IPS-NIHi11 (cell line): ENCODE results near the gene USP32.
"Not testable (repeated sequence)": the region's sequence is repeated elsewhere in the genome, so short reads cannot be mapped to it uniquely, and the experiment has no call there.

ENCODE experiments used
- DNase-seq: peaks from one replicate; pipeline ENCODE4 v3.0.0; 2012; ENCODE audit warnings: mixed read lengths, low spot score

USP32 gene

DNA sequence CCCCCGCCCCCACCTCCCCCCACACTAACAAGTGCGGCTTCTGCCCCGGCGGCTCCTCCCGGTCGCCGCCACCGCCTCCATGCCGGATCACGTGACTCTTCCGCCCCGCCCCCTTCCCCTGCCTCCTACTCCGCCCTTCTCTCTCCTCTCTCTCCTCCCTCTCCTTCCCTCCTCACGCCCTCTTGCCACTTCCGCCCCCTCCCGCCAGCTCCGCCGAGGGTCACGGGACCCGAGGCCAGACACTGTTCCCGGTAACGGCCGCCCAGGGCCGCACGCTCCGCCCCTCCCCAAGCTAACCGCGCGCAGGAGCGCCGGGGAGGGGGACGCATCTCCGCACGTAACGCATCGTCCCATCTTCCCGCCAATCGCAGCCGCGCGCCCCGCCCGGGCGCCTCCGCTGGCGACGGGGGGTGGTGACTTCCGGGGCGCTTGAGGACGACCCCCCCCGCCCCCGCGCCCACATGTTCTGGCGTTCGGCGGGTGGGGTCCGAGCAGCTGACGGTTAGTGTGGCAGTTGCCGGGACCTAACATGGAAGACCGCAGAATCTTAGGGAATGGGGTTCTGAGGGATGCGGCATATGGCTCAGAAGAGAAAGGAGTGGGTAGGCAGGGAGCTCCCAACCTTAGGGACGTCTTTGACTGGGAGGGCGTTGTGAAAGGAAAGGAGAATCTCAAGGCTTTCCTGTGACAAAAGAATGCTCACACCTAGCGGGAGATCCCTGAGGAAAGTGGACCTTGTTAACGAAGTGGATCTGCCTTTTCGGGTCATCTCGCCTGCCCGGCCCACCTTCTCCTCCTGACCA, at the start of gene USP32:
Gene USP32, minus strand, starts transcription at position 92 of the 803 bp plus-strand sequence. CDS start 194 bp downstream, outside the sequence.
- peak; percentile 94 for DNase-seq

DNA sequence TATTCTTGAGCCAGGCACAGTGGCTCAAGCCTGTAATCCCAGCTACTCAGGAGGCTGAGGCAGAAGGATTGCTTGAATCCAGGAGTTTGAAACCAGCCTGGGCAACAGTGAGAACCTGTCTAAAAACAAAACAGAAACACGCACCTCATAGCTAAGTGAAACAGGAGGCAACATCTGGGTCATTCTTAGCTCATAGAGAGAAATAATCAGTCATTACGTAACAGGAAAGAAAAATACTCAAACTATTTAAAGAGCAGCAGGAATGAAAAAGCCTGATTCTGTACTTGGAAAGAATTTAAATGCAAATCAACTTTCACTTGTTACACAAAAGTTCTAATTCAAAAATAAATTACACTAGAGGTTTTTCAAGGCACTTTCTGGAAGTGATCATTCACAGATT, 47.6 kb upstream of the USP32 start:
- DNase-seq = no peak

- DNase-seq = no peak
These were observed 44.7 kb upstream of the USP32 start for GRCh38 chr17:60436676-60437075.

DNA sequence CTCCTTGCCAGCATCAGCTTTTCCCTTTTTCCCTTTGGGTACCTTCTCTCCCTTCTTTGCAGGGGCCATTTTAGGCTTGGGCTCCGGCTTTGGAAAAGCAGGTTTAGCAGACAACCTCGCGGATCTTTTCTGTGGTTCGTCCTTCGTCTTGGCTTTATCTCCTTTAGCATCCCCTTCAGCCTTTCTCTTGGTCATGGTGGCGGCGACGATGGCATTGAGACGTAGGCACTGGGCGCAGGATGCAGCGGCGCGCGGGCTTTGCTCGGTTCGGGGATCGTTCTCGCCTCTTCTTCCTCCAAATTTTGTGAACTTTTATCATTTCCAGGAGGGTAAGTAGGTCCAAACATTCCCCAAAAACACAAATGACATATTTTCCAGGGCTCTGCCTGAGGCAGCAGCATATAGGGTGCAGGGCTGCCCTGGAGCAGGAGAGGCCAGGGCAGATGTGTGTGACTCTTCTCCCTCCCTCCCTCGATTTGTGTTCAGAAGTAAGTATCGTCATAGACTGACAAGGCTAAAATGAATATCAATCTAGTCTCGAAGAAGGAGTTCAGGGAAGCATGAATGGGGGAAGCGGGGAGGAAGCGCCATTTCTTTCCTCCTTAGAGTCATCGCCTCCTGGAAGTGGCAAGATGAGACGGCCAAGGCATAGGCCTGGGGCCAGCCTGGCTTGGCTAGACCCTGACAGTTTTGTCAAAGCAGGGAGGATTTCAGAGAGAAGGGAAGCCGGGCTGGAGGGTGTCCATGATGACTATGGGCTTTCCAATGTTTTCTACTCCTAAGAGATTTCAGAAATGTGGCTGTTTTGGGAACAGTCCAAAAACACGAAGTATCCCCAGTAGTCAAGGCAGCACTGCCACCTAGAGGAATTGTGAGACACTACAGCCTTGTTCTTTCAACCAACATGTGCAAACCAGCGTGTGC, 43.6 kb upstream of the USP32 start:
- peak; percentile 81 for DNase-seq

DNA sequence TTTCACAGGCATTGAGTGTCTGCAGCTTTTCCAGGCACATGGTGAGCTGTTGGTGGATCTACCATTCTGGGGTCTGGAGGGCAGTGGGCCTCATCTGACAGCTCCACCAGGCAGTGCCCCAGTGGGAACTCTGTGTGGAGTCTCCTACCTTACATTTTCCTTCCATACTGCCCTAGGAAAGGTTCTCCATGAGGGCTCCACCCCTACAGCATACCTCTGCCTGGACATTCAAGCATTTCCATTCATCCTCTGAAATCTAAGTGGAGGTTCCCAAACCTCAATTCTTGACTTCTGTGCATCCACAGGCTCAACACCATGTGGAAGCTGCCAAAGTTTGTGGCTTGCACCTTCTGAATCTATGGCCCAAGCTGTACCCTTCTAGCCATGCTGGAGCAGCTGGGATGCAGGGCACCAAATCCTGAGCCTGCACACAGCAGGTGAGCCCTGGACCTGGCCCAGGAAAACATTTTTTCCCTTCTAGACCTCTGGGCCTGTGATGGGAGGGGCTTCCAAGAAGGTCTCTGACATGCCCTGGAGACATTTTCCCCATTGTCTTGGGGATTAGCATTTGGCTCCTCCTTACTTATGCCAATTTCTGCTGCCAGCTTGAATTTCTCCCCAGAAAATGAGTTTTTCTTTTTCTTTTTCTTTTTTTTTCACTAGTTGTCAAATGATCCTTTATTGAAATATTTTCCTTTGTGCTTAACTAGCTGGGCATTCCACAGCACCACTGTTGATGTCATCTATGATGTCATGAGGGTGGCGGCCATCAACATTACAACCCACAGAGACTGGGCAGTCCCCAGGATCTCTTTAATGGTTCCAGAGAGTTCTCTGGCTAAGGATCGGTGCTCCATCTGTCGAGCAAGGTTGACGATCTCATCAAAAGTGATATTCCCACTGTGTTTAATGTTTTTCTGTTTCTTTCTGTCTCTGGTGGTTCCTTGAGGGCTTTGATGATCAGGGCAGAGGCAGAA, 41.4 kb upstream of the USP32 start:
- DNase-seq = not testable (repeated sequence)

- not testable (repeated sequence) for DNase-seq
These were observed 38.6 kb upstream of the USP32 start for GRCh38 chr17:60430561-60430960.

DNA sequence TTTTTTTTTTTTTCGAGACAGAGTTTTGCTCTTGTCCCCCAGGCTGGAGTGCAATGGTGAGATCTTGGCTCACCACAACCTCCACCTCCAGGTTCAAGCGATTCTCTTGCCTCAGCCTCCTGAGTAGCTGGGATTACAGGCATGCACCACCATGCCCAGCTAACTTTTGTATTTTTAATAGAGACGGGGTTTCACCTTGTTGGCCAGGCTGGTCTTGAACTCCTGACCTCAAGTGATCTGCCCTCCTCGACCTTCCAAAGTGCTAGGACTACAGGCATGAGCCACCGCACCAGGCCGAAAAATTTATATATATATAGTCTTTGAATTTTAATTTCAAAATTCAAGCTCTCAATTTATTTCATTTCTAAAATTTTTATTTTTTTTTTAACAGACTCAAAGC, 36.6 kb upstream of the USP32 start:
- not testable (repeated sequence) for DNase-seq

DNA sequence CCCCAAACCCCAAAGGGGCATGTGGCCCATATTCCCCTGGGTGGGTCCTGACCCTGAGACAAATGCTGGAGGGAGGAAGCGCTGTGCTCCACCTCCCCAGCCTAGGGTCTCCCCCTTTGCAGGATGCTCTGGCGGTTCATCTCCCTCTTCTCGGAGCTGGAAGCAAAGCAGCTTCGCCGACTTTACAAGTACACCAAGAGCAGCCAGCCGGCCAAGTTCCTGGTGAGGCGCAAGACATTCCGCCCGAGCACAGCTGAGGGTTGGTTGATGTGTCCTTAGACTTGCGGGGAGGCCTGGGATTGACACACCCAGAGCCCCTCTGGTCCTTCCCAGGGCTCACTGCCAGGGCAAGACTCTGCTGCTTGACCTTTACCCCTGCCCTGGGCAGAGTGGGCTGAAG, 34.7 kb upstream of the USP32 start:
- DNase-seq = no peak

- no peak for DNase-seq
These were observed 33.7 kb upstream of the USP32 start for GRCh38 chr17:60425626-60426025.

GRCh38 chr17:60423865-60424264, 31.9 kb upstream of the USP32 start:
- no peak for DNase-seq

DNA sequence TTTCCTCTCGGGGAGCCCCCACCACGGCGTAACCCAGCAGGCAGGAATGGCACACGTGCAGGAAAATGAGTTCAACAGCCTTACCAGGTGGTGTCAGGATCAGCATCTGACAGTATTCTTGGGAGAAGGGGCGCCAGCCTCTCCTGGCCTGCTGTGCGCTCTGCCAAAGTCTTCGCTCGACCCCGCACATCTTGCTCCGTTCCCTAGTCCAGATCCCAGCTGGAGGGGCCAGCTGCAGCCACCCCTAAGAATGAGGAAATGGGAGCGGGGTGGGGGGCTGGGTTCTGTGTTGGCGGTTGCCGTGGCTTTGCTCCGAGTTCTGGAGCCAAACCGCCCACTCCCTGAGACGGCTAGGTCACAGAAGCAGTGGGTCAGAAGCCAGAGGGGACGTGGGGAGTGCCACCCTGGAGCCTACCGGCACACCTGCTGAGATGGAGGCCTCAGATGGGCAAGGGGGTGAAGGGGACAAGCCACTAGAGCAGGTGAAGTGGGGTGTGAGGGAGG, 30.3 kb upstream of the USP32 start, which contains the start of gene CHCT1:
Gene CHCT1, plus strand, starts transcription at position 328 of the 504 bp plus-strand sequence. Its CDS starts 104 bp downstream, at position 432.
- peak; percentile 36 for DNase-seq

DNA sequence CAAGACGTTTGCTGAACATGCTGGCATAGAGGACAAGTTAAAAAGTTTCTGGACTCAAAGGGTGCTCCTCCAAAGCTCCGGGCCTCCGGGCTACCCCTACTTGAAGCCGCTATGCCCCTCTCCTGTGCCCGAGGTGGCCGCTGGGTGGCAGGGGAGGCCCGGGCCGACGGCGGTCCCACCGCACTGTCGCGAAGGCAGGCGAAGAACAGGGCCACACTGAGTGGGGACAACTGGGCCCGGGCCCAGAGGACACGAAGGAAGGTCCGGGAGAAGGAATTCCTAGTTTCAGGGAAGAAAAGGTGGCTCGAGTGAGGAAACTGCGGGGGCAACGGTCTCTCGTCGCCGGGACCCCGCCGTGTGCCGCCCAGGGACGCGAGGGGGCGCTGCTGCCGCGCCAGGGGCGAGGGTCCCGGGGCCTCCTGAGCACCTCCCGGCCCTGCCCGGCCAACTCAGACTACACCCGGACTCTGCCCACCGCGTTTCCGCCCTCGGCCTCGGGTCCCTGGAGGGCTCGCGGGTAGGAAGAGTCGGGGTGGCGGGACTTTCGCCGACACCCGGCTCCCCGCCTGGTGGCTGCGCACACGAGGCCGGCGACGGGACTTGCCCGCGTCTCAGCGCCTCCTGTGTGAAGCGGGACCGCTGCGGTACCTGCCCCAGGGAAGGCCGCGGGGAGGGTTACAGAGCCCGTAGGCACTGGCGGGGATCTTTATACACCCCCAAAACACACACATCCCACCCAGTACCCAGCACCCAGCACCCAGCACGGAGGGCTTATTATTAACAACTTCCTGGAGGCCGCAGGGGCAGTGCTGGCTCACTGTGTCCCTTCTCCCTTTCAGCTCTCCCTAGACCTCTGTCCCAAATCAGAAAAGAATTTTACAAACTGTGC, 29.6 kb upstream of the USP32 start:
- peak; percentile 92 for DNase-seq

- not testable (repeated sequence) for DNase-seq
These were observed 27.9 kb upstream of the USP32 start for GRCh38 chr17:60419875-60420274.

GRCh38 chr17:60419003-60419402, 27.1 kb upstream of the USP32 start:
- not testable (repeated sequence) for DNase-seq

DNA sequence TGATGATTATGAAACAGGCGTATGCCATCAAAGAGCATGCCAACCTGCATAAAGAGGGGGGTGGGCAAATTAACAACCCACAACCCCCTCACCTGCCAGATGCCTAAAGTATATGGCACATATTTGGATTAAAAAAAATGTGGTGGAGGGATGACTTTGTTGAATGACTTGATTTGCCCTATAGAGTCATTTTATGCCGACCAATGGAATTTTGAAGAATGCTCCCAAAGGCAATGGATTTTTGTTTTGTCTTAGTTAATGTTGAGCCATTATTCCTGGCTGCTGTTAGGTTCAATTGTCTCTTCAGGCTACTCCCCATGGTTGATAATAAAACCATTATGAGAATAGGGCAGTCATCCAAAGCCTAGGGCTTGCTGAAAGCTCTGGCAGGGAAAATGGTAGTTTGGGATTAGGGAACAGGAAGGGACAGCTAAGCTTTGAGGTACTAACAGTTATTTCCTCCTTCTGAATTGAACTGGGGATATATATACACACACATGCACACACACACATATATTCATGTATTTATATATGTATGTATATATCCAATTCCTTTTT, 24.5 kb upstream of the USP32 start:
- DNase-seq = no peak

DNA sequence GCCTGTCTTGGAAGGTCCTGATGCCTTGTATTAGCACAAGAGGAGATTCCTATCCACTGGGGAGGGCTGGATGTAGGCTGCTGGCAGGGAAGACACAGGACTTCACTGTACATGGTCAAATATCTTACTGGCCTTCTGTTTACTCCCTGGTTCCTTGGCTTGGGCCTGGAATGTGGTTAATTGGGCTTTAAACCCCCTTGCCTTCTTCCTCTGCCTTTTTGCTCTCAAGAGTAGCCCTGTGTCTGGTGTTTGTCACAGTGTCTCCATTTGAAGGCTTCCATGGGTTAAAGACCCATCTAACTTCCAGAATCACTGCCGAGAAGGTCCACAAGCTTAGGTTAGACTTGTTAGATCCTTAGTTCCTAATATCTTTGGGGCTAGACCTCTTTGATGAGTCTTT, 23.2 kb upstream of the USP32 start:
- DNase-seq = no peak

- DNase-seq = no peak
These were observed 20.8 kb upstream of the USP32 start for GRCh38 chr17:60412701-60413100.

- no peak for DNase-seq
These were observed 18.1 kb upstream of the USP32 start for GRCh38 chr17:60410001-60410400.

- no peak for DNase-seq
These were observed 15.0 kb upstream of the USP32 start for GRCh38 chr17:60406887-60407286.

- DNase-seq = no peak
These were observed 12.0 kb upstream of the USP32 start for GRCh38 chr17:60403962-60404361.
